NCI-H446 (cell line): Measurements from ENCODE around the gene B3GALNT2.
"Not testable (repeated sequence)": the region's sequence is repeated elsewhere in the genome, so short reads cannot be mapped to it uniquely, and the experiment has no call there.

Source experiments
- DNase-seq, 2 experiments: peaks; one replicate each; lab custom pipeline; 2025; lab: John Stamatoyannopoulos, UW

Gene B3GALNT2

DNA sequence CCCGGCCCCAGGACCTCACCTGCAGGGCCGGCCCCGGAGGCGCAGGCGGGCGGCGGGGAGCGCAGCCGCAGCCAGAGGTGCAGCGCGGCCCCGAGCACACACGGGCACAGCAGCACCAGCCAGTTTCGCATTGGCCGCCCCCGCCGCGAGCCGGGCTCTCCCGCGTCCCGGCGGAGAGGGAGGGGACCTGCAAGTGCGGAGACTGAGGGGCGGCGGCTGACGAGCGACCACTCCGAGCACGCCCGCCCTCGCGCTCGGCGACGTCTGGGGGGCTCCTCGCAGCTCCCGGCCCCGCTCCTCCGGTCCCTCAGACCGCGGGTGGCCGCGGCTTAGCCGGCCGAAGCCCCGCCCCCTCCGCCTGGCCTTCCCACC, at the start of gene B3GALNT2:
Gene B3GALNT2 (minus strand): TSS at position 331 of the 372 bp plus-strand sequence. CDS start 200 bp downstream, at position 131.
- no peak for DNase-seq

DNA sequence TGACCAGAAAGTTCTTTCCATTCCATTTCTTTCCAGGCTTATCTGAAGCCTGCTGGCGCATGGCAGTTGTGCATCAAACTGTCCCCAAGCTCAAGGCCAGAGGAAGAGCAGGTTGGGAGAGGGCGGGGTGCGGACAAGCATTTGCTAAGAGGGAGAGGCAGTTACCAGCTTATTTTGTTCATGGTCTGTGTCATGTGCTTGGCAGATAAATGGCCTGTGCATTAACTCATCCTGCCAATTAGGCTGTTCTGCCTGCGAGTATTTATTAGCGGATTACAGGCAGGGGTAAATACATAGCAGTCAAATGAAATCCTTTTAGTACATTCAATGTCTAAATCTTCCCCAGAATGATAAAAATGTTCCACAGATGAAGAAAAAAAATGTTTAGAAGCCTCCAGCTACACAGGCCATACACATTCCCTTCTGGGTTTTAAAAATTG, 48.9 kb upstream of the B3GALNT2 start:
- DNase-seq, result no peak

DNA sequence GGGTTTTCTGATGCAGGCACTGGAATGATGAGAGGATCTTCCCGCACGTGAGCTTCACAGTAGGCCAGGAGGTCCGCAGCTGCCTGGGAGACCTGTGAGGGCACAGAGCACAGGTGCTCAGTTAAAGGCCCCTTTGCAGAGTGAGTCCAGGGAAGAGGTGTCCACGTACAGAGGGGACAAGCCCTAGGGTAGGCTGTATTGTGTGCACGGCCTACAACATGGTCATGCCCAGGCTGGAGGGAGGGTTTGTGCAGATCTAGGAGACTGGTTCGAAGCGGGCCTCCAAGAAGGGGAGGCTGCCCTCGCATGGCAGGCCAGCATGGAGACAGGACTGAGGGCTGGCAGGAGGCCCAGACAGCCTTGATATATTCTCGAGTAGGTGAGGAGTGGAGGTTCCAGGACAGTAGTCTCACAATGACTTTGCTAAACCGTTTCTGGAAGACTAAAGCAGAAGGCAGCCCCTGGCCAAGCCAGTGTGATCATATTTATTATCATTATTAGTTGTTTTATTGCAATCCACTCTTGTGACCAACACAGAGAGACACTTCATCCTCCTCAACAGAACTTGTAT, 48.0 kb upstream of the B3GALNT2 start:
- DNase-seq, result peak in 1 of 2 experiments; percentile 40

DNA sequence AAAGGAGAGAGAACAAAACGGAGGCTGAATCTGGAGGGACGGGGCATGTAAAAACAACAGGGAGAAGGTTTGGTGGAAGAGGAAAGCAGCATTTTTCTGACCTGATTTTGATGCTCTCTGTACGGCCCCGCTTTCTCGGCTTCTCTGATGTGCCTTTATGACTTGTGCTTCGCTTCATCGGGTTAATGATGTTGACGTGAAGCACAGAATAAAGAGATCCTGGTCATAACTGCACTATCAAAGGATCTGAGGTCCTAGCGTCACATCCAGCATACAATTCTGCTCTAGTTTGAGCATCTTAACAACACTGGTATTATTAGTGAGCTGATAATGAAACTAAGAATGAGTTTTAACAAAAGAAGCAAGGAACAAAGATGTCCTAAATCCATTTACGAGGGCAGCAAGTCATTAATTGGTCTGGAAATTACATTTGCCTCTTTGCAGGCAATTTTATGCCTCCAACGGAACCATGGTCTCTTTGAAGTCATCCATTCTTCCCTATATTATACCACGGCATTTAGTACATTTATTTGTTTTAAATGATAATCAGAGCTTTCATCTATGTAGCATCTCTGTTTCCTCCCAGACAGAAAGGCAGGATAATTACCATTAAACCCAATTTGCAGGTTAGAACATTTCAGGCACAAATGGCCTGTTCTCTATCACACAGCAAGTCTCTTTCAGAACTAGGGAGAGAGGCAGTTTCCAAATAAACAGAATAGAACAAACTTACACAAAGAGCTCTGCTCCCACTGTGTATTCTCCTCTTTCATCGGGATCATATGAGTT, 45.3 kb upstream of the B3GALNT2 start:
- no peak for DNase-seq

DNA sequence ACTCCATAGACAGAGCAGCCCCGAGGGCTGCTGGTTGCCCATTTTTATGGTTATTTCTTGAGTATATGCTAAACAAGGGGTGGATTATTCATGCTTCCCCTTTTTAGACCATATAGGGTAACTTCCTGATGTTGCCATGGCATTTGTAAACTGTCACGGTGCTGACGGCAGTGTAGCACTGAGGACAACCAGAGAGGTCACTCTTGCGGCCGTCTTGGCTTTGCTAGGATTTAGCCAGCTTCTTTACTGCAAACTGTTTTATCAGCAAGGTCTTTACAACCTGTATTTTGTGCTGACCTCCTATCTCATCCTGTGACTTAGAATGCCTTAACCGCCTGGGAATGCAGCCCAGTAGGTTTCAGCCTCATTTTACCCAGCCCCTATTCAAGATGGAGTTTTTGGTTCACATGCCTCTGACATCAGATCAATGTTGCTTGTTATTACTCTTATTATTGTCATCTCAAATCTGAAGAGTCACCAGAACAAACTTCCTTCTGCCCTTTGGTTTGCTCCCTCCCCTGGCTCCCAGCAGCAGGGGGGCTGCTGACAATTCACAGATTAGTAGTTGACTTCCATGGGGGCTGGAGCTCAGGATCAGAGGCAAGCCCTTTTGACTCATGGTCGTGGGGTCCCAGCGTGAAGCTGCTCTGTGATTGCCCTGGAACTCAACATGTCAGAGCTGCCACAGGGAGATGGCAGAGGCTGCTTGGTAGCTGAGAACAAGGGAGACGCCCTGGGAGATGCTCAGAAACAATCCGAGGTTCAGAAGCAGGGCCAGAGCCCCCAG, 42.3 kb upstream of the B3GALNT2 start:
- DNase-seq, result not testable (repeated sequence)

DNA sequence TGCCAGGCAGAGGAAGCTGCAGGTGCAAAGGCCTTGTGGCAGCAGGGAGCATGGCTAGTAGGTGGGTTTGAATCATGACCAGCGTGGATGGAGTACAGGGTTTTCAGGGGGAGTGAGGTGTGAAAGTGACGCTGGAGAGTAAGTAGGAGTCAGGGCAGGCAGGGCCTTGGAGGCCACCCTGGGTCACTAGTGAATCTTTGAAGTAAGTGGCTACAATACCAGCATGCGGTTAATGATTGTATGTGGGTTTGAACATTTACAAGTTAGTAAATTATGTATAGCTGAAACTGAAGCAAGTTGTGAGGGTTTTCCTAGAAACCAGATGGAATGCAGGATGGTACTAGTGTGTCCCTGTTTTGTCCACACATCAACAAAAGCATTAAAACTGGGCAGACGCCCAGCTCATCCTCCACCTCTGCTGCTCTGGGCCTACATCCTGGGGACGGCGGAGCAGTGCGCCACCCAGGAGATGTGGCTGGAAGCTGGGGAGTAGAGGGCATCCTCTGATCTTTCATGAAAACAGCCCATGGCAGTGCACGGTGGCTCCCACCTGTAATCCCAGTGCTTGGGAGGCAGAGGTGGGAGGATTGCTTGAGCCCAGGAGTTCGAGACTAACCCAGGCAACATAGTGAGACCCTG, 41.2 kb upstream of the B3GALNT2 start:
- no peak for DNase-seq

DNA sequence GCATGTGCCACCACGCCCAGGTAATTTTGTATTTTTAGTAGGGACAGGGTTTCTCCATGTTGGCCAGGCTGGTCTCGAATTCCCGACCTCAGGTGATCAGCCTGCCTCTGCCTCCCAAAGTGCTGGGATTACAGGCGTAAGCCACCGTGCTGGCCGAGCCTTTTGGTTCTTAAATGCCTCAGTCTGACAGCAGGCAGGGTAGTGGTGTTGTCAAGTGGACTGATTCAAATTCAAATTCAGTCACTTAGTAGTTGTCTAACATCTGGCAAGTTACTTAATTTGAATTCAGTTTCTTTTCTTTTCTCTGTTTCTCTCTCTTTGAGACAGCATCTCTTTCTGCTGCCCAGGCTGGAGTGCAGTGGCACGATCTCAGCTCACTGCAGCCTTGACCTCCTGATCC, 38.6 kb upstream of the B3GALNT2 start:
- DNase-seq, result not testable (repeated sequence)

DNA sequence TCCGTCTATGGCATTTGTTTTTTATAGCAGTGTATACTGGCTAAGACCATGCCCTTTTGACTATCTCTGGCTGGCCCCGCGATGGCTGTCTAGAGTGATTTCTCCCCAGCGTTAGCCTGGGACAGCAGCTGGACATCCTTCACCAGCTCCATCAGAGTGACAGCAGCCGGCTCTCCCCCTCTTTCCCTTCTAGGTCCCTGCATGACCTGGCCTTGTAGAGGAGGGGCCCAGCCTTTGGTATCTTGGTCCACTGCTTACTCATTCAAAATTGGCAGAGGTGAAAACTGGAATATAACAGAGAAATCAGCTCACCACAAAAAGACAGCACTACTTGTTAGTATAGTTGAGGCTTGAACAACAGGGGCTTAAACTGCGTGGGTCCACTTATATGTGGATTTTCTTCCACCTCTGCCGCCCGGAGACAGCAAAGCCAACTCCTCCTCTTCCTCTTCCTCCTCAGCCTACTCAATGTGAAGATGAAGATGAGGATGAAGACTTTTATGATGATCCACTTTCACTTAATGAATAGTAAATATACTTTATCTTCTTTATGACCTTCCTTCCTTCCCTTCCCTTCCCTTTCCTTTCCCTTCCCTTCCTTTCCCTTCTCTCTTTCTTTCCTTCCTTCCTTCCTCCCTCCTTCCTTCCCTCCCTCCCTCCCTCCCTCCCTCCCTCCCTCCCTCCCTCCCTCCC, 29.4 kb upstream of the B3GALNT2 start:
- DNase-seq, result no peak

DNA sequence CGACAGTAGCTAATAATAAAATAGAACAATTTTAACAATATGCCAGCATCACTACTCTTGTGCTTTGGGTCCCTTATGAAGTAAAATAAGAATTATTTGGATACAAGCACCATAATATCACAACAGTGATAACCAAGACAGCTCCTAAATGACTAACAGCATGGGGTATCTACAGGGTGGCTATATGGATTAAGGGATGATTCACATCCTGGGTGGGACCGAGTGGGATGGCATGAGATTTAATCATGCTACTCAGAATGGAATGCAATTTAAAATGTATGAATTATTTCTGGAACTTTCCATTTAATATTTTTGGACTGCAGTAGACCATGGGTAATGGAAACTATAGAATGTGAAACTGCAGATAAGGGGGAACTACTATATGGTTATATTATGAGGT, 28.1 kb upstream of the B3GALNT2 start:
- no peak for DNase-seq

DNA sequence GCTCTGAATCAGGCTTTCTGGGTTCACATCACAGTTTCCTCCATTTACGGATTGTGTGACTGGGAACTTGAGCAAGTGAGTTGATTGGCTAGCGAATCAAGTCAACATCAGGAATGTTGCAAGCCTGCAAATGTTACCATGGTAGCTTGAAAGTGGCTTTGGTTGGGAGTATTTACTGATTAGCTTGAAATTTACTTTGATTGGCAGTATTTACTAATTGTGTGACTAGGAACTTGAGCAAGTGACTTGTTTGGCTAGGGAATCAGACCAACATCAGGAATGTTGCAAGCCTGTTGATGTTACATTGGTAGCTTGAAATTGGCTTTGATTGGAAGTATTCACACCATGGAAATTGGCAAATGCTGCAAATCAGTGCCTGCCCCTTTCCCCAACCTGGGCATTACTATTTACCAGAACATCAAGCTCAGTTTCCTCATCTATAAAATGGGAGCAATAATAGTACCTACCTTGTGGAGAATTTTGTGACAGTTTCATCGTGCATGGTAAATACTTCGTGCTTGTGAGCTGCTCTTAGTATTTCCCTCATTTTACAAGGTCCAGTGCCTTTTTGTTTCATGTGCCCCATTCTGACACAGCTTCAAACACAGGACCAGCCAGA, 23.1 kb upstream of the B3GALNT2 start:
- no peak for DNase-seq

DNA sequence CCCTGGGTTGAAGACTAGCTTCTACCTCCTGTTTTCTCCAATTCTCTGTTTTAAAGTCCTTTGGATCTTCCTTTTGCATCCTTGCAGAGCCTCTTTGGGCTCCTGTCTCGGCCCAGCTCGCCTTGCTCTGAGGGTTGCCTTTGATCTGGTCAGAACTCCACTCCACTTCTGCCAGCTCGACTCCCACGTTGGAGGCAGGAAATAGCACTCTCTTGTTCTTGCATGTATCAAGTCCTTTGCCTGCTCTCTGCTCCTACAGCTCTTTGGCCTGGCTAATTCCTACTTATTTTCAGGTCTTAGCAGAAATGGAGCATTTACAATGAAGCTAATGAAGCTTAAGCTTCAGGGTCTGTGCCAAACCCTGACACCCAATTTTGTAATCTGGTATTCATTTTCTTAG, 21.1 kb upstream of the B3GALNT2 start:
- DNase-seq, result no peak

DNA sequence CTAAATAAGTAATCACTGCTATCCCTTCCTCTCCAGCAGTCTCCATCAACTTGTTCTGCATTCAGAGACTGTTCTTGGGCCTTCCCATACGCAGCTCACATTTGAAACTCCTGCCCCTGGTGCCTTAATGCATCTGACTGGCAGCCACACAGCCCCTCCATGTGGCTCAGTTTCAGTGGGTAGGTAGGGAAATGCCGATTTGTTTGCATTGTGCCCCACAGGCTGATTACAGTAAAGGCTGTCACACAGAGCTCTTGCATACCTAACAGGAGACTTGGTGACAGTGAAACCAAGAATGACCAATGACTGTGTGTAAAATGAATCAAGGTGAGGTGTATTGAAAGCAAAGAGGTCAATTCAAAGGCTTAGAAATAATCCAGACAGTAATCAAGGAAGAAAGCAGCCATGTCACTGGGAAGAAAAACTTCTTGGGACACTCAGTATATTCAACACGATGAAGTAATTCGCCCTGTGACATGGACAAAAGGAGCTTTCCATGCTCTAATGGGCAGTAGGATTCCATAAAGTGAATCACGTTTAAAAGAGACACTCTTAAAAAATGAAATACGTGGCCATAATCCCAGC, 12.7 kb upstream of the B3GALNT2 start:
- DNase-seq, result no peak

DNA sequence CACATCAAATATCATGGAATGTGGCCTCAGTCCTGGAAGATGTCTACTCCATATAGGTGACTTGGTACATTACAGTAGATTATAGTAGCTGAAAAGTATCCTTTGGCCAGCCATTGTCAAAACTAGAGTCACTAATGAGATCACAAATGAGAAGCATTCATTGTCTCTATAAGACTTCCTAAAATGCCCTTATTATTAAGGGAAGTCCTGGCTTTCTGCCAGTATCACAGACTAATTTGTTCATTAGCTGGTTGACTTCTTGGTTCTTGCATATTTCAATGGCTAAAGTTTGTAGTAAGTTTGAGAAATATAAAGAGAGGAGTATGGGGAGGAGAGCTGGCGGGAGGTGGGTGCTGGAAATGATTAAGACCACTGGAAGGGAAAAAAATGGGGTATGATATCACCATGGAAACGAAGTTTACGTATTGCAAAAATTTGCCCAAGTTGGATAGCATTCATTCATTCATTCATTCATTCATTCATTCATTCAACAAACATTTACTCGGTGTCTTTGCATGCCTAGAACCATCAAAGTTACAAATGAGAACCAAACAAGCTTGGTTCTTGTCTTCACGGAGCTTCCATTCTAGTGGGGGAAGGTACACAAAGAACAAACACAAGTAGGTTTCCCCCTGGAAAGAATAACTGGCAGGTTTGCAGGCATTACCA, 11.7 kb upstream of the B3GALNT2 start:
- no peak for DNase-seq

DNA sequence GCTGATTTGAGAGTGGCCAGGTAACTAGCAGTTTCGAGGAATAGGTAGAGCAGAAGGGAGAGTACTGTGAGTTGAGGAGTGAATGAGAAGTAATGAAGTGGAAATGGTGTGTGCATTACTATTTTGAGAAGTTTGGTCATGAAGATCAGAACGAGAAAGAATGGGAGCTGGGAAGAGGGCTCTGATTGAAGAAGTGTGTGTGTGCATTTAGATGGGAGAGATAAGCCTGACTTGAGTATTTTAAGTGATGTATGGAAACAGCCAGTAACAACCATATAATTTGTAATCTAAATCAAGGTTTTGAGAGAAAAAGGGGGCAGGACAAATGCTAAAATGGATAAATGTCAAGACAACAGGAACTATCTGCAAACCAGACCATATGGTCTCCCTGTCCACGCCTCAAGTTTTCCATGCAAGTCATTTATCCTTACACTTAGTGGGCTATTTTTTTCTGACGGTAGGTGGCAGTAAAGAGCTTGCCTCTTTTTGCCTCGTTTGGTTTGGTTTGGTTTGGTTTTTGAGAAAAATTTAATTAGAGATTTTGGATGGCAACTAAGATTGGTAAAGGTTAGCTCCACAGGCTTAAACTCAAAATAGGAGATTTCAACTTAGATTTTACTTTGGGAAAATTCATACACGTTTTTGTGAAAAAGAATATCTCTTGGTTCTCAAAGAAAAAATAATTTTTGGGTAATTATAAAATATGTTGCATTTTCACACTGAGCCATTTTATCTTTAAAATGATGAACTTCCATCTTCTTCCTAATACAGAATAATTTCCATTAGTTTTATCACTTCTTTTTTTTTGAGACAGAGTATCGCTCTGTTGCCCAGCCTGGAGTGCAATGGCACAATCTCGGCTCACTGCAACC, 9.5 kb upstream of the B3GALNT2 start:
- DNase-seq, result peak; percentile 80 to 86

DNA sequence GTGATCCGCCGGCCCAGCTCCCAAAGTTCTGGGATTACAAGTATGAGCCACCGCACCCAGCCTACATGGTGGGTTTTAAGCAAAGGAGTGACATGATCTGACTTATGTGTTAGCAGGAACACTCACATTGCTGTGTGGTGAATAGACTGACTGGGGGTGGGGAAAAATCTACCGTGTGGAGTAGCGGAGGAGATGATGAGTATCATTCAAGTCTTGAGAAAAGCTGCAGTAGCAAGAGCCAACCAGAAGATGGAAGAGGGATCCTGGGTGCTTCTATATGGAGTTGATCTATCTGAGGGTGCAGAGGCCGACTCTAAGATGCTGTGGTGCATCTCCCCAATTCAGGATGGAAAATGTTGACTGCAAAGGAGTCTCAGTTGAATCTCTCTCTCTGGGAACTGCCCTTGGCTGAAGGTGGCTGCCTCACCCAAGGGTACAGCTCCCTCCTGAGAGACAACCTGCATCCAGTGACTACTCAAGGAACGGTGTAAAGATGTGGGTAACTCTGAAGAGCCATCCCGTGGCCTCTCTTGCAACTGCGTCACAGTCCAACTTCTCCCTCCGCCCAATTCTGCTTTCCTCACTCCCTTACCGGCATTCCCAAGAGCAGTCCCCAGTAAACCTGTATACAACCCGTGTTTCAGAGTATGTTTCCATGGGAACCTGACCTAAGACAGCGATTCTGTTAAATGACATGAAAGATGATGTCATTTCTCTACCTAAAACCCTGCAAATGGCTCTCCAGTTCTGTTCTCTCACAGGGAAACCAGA, 7.4 kb upstream of the B3GALNT2 start:
- DNase-seq, result no peak

DNA sequence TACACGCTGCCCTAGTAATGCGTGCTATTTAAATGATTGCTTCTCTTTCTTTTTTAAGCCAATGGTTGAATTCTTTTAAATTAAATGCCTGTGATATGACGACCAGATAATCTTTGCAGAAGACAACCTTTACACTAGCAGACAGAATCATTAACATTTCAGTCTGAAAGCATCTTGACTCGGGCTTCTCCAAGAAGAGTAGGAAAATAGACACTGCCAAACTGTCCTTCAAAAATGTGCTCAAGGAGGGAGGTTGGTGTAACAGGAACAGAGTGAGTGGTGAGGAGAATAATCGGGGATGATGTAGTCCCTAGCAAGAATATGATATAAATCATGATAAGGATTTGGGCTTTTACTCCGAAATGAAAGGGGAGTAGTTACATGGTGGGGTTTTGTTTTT, 6.6 kb upstream of the B3GALNT2 start:
- DNase-seq, result no peak

DNA sequence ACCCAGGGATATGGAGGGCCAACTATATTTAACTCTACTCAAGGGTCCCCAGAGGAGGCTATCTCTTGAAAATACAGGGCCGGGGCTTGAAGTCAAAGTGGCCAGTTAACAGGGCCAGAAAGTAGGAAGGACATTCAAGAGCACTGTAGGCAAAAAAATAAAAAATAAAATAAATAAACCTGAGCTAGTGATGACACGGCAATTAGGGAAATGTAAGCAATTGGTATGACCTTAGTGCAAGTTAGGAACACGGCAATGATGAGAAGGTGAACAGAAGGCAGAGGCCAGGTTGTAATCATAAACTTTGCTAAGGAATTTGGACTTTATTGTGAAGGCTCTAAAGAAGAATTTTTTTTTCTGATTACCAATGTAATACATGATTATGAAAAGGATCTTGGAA, 3.4 kb upstream of the B3GALNT2 start:
- no peak for DNase-seq

DNA sequence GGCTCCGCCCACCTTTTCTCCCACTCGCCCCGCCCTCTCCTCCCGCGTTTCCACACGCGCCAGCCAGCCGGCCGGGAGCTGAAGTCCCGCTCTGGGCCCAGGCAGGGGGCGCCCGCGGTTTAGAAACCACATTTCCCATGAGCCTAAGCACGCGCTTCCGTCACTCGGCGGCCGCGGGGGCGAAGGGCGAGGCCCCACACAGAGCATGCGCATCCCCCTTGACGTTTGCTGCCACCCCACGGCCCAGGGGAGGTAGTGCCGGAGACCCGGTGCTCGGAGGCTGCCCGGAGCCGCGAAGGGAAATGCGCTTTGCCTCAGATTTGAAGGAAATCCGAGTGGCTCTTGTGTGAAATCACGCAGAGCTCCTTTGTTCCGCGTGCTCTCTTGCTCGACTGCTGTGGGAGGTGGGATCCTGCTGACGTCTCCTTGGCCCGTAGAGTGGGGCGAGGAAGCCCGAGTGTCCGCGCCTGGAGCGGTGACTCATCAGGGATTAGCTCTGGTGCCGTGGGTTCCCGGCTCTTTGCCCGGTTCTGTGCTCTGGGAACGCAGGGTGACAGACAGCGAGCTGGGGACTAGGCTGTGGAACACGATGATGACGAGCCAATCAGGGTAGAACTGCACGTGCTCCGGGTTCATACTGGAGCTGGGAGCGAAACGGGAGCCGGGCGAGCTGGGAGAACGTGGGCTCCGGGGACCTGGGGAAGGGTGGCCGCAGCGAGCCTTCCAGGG, 406 bp upstream of the B3GALNT2 start:
- peak; percentile 98 to 99 for DNase-seq
